Panc1 (cell line): ENCODE data around the gene TRAF4.

Experiments
- CTCF ChIP-seq: fragments of 450-650 bp; IDR thresholded peaks from 2 replicates; pipeline ENCODE4 v1.5.1; 2017; ENCODE audit warnings: mild to moderate bottlenecking
- POLR2AphosphoS5 ChIP-seq: IDR thresholded peaks from 2 replicates; pipeline ENCODE4 v1.6.1; 2012; ENCODE audit warnings: mild to moderate bottlenecking, low read depth, low read length, moderate library complexity
- REST ChIP-seq, 2 experiments: IDR thresholded peaks; 2 replicates each; pipeline ENCODE4 v1.6.1; 2011 to 2012; ENCODE audit warnings: low read depth in 2 of 2, control low read depth in 1 of 2, low read length in 1 of 2, mild to moderate bottlenecking in 1 of 2, moderate library complexity in 1 of 2; ENCODE audit not compliant: insufficient read depth in 1 of 2
- TCF7L2 ChIP-seq: IDR thresholded peaks from 2 replicates; pipeline ENCODE4 v1.6.1; 2011; ENCODE audit warnings: mild to moderate bottlenecking, low read depth, low read length, inconsistent platforms

GRCh38 chr17:28773736-28774135 lies 29.9 kb downstream of the TRAF4 start:
- TF ChIP-seq CTCF (no peak), REST (IDR thresholded peaks at IDR 0.05; ENCODE audit: insufficient read depth in 1 of 2, low read depth in 2 of 2, low read length in 1 of 2) (no peak), POLR2AphosphoS5 (no peak), TCF7L2 (no peak)
